GM19238 (cell line): ENCODE measurements around the gene GLT8D1.
"Not testable (repeated sequence)": the region's sequence is repeated elsewhere in the genome, so short reads cannot be mapped to it uniquely, and the experiment has no call there.

Experiments
- DNase-seq: peaks from one replicate; pipeline ENCODE4 v3.0.0; 2011; ENCODE audit warnings: low spot score; ENCODE audit not compliant: insufficient read length

GLT8D1 gene

GRCh38 chr3:52681596-52681995 lies 24.0 kb downstream of the GLT8D1 start:
- DNase-seq: no peak

- no peak for DNase-seq
Measured at GRCh38 chr3:52679811-52680210, 25.8 kb downstream of the GLT8D1 start.

GRCh38 chr3:52679199-52679538 lies 26.4 kb downstream of the GLT8D1 start:
- no peak for DNase-seq

- no peak for DNase-seq
Measured at GRCh38 chr3:52678265-52679198, 27.1 kb downstream of the GLT8D1 start.

GRCh38 chr3:52676201-52676600 lies 29.4 kb downstream of the GLT8D1 start:
- DNase-seq: not testable (repeated sequence)

GRCh38 chr3:52671676-52672075 lies 33.9 kb downstream of the GLT8D1 start:
- DNase-seq: no peak

- no peak for DNase-seq
Measured at GRCh38 chr3:52670621-52671521, 34.7 kb downstream of the GLT8D1 start.

- DNase-seq: no peak
Measured at GRCh38 chr3:52663098-52663497, 42.5 kb downstream of the GLT8D1 start.

GRCh38 chr3:52660046-52660445 lies 45.5 kb downstream of the GLT8D1 start:
- no peak for DNase-seq

- DNase-seq: no peak
Measured at GRCh38 chr3:52655895-52656294, 49.7 kb downstream of the GLT8D1 start.

GRCh38 chr3:52651592-52651991 lies 54.0 kb downstream of the GLT8D1 start:
- no peak for DNase-seq

GRCh38 chr3:52650439-52650838 lies 55.2 kb downstream of the GLT8D1 start:
- DNase-seq: no peak

- DNase-seq: no peak
Measured at GRCh38 chr3:52649461-52650210, 56.0 kb downstream of the GLT8D1 start.

GRCh38 chr3:52645549-52645948 lies 60.0 kb downstream of the GLT8D1 start:
- no peak for DNase-seq
